GM21367 (cell line): ENCODE measurements around the gene KRTAP4-3.
"Not testable (repeated sequence)": the region's sequence is repeated elsewhere in the genome, so short reads cannot be mapped to it uniquely, and the experiment has no call there.

ENCODE experiments used
- ATAC-seq: cut with Tn5 transposase; IDR thresholded peaks from one replicate; pipeline ENCODE4 v1.9.1; 2021; ENCODE audit not compliant: unreplicated experiment

Gene KRTAP4-3

GRCh38 chr17:41119696-41120690, 48.0 kb downstream of the KRTAP4-3 start:
- ATAC-seq = not testable (repeated sequence)

- ATAC-seq = no peak
Observed at GRCh38 chr17:41118721-41119120, 49.3 kb downstream of the KRTAP4-3 start.

DNA sequence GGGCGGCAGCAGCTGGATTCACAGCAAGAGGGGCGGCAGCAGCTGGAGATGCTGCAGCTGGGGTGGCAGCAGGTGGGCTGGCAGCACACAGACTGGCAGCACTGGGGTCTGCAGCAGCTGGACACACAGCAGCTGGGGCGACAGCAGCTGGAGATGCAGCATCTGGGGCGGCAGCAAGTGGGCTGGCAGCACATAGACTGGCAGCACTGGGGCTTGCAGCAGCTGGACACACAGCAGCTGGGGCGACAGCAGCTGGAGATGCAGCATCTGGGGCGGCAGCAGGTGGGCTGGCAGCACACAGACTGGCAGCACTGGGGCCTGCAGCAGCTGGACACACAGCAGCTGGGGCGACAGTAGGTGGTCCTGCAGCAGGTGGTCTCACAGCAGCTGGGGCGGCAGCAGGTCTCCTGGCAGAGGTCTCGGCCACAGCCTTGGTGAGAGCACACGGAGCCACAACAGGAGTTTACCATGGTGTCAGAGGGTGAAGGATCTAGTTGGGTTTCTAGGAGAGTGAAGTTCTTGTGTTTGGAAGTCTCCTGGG, 50.1 kb downstream of the KRTAP4-3 start, which contains the start of gene KRTAP4-11:
Gene KRTAP4-11, minus strand, starts transcription at position 528 of the 541 bp plus-strand sequence. Its CDS starts 58 bp downstream, at position 470.
- ATAC-seq = not testable (repeated sequence)
